Esophagus muscularis mucosa (tissue), 4 donors: Measurements from ENCODE around the gene DNER. TPM values are rescaled to one million over a fixed set of nuclear protein-coding genes. Genes with fewer than 3 reads are reported as not detected.

Experiments
- DNase-seq: peaks from one replicate; pipeline ENCODE4 v3.0.0-alpha.2; 2017; ENCODE audit errors: extremely low spot score
- H3K27ac ChIP-seq, 4 donors: fragments of 200-600 bp; sonication (generic); replicated peaks in 1 of 4; 1 replicate in 3 of 4; 2 replicates in 1 of 4; pipeline ENCODE4 v1.5.1; 2016 to 2019; ENCODE audit warnings: mild to moderate bottlenecking in 1 of 4
- H3K27me3 ChIP-seq, 4 donors: fragments of 200-600 bp; sonication (generic); one replicate each; pipeline versions ENCODE4 v1.5.1 to v1.6.0; 2016 to 2019
- H3K36me3 ChIP-seq, 4 donors: fragments of 200-600 bp; sonication (generic); one replicate each; pipeline ENCODE4 v1.5.1; 2016 to 2019
- H3K4me1 ChIP-seq, 4 donors: fragments of 200-600 bp; sonication (generic); one replicate each; pipeline ENCODE4 v1.5.1; 2016 to 2019
- H3K4me3 ChIP-seq, 4 donors: fragments of 200-600 bp; sonication (generic); 1 replicate in 2 of 4; 2 replicates in 2 of 4; pipeline ENCODE4 v1.5.1; 2016 to 2019; ENCODE audit warnings: mild to moderate bottlenecking in 4 of 4, moderate library complexity in 1 of 4
- H3K9me3 ChIP-seq, 4 donors: fragments of 200-600 bp; sonication (generic); 1 replicate in 3 of 4; 2 replicates in 1 of 4; pipeline ENCODE4 v1.5.1; 2016 to 2019
- EP300 ChIP-seq: sonication (generic); formaldehyde crosslinking; IDR thresholded peaks from one replicate; pipeline ENCODE4 v1.6.1; 2017; ENCODE audit warnings: antibody characterized with exemption
- POLR2A ChIP-seq: fragments of 450-650 bp; IDR thresholded peaks from one replicate; pipeline ENCODE4 v1.6.1; 2017; ENCODE audit warnings: antibody characterized with exemption, moderate library complexity, mild to moderate bottlenecking, low read depth
- POLR2AphosphoS5 ChIP-seq, 2 donors: sonication (generic); formaldehyde crosslinking; IDR thresholded peaks; one replicate each; pipeline ENCODE4 v1.6.1; 2017; ENCODE audit warnings: antibody characterized with exemption in 2 of 2
- WGBS: methylation state at CpG from one replicate; pipeline ENCODE4 v1.1.5; 2018; 5-methylcytosine and 5-hydroxymethylcytosine counted together
- intact Hi-C: fragments of 100-400 bp; cut with DNase I; formaldehyde crosslinking; loops from one replicate; pipeline ENCODE4 v1.15.1; 2023
- total RNA-seq, 4 donors: library from RNA; depleted of rRNA; stranded (reverse); fragments of >200 nt; gene quantifications; one replicate each; pipeline versions ENCODE4 v1.1.0 to v1.2.1, GENCODE V29; 2016
- TF ChIP-seq, protein P1 (sequence below), 3 experiments: fragments of 200-600 bp in 2 of 3; fragments of 450-650 bp in 1 of 3; sonication (generic) in 2 of 3; IDR thresholded peaks; one replicate each; pipeline ENCODE4 v1.5.1; 2017 to 2019; ENCODE audit warnings: antibody characterized with exemption in 3 of 3, mild to moderate bottlenecking in 2 of 3, moderate library complexity in 1 of 3

DNER gene
- total RNA-seq, 4 donors from 2014 or later: 2.9 to 5.3 (median 4.6) TPM

DNA sequence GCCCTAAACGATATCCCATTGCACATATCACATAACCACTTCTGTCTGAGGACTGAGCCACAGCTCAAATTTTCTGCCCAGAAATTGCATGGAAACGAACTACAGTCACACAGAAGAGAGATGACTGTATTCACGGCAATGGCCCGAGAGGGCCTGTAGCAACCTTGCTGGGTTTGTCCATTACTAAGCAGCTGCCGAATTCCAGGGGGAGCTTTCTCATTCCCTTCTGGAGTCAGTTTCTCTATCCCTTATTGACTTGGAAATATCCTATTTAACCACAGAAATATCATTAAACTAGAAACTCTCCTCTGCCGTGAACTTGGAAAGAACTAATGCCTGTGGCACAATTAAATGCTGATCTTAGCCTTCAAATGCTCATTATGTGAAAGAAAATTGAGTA lies 183.9 kb downstream of the DNER start:
- no peaks in the 10 kb centered on the region for H3K27me3 ChIP-seq

DNA sequence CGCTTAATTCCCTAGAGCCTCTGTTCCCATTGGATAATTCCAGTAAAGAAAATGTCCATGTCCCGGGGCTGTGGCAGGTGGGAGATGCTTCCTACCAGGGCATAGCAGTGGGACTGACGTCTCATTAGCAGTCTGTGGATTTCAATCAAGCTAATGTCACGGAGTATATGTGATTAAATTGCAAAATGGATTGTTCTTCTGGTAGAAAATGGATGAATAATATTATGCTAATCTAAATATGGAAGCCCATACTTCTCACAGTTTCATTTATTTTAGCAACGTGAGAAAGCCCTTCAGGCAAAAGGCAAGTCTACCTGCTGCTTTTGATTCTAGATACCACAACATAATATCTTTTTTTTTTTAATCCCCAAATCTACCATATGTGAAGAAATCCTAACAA lies 185.5 kb downstream of the DNER start:
- TF ChIP-seq POLR2A (no peak), EP300 (no peak), POLR2AphosphoS5 (IDR thresholded peaks at IDR 0.05) (no peak)
- TF ChIP-seq, protein P1, sequence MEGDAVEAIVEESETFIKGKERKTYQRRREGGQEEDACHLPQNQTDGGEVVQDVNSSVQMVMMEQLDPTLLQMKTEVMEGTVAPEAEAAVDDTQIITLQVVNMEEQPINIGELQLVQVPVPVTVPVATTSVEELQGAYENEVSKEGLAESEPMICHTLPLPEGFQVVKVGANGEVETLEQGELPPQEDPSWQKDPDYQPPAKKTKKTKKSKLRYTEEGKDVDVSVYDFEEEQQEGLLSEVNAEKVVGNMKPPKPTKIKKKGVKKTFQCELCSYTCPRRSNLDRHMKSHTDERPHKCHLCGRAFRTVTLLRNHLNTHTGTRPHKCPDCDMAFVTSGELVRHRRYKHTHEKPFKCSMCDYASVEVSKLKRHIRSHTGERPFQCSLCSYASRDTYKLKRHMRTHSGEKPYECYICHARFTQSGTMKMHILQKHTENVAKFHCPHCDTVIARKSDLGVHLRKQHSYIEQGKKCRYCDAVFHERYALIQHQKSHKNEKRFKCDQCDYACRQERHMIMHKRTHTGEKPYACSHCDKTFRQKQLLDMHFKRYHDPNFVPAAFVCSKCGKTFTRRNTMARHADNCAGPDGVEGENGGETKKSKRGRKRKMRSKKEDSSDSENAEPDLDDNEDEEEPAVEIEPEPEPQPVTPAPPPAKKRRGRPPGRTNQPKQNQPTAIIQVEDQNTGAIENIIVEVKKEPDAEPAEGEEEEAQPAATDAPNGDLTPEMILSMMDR (IDR thresholded peaks at IDR 0.05): no peak
- Histone ChIP-seq H3K4me1 (no peaks in the 10 kb centered on the region), H3K4me3 (no peak overlapping the region), H3K27ac (no peak overlapping the region), H3K27me3 (no peaks in the 10 kb centered on the region), H3K36me3 (no peaks in the 10 kb centered on the region), H3K9me3 (peaks cover 0 to 5% (median 0%) of the 10 kb centered on the region in 4 donors)
- WGBS: 89% methylated on average over 5 of the region's 5 CpGs
- intact Hi-C loops: no loop called here
- DNase-seq: no peak

More for the DNA sequence above, 183.9 kb downstream of the DNER start:
- H3K4me3 ChIP-seq: no peak overlapping the region
- no peak overlapping the region for H3K27ac ChIP-seq
- no peaks in the 10 kb centered on the region for H3K4me1 ChIP-seq
- TF ChIP-seq, protein P1 (IDR thresholded peaks at IDR 0.05): no peak
- TF ChIP-seq POLR2A (no peak), POLR2AphosphoS5 (IDR thresholded peaks at IDR 0.05) (no peak), EP300 (no peak)
- H3K9me3 ChIP-seq: peaks cover 0 to 5% (median 0%) of the 10 kb centered on the region in 4 donors
- no peaks in the 10 kb centered on the region for H3K36me3 ChIP-seq
- WGBS: 92% methylated on average over 6 of the region's 6 CpGs
- intact Hi-C loops: no loop called here
- DNase-seq: no peak

DNA sequence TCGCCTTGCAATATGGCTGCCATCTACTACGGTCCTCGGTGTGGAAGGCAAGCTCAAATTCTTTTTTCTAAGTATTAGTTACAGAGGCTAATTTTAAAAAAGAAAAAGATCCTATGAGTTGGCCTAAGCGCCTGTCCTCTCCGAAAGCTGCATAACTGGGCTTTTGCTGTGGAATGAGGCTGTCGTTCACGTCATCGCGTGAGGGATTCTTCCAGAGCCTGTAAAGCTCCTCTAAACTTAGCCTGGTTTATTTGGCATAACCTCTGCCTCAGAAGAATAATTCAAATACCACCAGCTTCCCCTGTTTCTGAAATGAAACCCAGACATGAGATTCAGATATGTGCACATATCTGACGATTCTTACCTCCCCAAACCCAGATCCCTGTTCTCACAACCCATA lies 187.4 kb downstream of the DNER start:
- TF ChIP-seq POLR2A: no peak
- TF ChIP-seq, protein P1 (IDR thresholded peaks at IDR 0.05): no peak
- no peak for TF ChIP-seq EP300
- no peak for TF ChIP-seq POLR2AphosphoS5 (IDR thresholded peaks at IDR 0.05)
- Histone ChIP-seq H3K27ac (no peak overlapping the region), H3K27me3 (no peaks in the 10 kb centered on the region), H3K4me3 (no peak overlapping the region), H3K36me3 (no peaks in the 10 kb centered on the region), H3K9me3 (peaks cover 0 to 5% (median 0%) of the 10 kb centered on the region in 4 donors), H3K4me1 (no peaks in the 10 kb centered on the region)
- intact Hi-C loops: no loop called here
- WGBS: 69% methylated on average over 10 of the region's 10 CpGs
- DNase-seq: no peak

DNA sequence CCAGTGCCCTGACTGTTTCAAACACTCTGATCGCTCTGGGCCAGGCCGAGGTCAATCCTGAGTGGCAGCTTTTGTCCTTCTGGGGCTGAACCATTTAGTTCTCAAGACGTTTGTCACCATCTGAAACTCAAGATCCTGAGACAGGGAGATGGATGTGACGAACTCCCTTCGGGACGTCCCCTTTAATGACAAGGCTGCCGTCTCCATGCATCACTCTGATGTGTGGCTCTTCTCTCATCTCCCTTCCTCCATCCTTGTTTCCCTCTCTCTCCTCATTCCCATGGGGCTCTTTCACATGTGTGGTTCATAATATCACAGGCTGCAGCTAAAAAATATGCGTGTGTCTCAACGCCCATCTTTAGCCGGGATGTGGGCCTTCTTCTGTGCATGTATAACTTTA lies 189.6 kb downstream of the DNER start:
- Histone ChIP-seq H3K4me1 (peaks cover 0 to 4% (median 0%) of the 10 kb centered on the region in 4 donors), H3K27ac (no peak overlapping the region), H3K36me3 (no peaks in the 10 kb centered on the region), H3K27me3 (no peaks in the 10 kb centered on the region), H3K9me3 (no peaks in the 10 kb centered on the region), H3K4me3 (no peak overlapping the region)
- intact Hi-C loops: no loop called here
- TF ChIP-seq EP300 (no peak), POLR2A (no peak), POLR2AphosphoS5 (IDR thresholded peaks at IDR 0.05) (no peak)
- TF ChIP-seq, protein P1 (IDR thresholded peaks at IDR 0.05): no peak
- 81% methylated on average over 8 of the region's 10 CpGs for WGBS
- no peak for DNase-seq

DNA sequence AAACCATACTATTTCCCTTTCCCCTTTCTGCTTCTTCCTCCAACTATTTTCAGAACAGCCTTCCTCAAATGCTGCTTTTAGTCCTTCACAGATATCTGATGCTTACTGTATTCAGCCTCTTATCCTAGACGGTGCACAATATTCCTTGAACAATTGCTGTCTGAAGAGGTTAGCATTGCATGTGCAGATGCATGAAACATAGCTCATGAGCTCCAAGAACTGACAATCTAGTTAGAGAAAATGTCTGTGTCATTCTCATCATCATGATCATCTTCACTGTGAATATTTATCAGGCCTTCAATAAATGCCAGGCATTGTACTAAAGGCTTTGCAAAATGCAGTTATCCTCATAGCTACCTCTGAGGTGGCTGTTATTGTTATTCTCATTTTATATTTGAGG lies 190.7 kb downstream of the DNER start:
- intact Hi-C loops: no loop called here
- WGBS: 80% methylated on average over 1 of the region's 1 CpG
- no peak overlapping the region for H3K27ac ChIP-seq

More for the DNA sequence above, 190.7 kb downstream of the DNER start:
- no peaks in the 10 kb centered on the region for H3K9me3 ChIP-seq
- TF ChIP-seq POLR2A (no peak), POLR2AphosphoS5 (IDR thresholded peaks at IDR 0.05) (no peak), EP300 (no peak)
- TF ChIP-seq, protein P1 (IDR thresholded peaks at IDR 0.05): no peak
- DNase-seq: no peak
- no peaks in the 10 kb centered on the region for H3K36me3 ChIP-seq
- H3K4me3 ChIP-seq: no peak overlapping the region
- peaks cover 0 to 4% (median 0%) of the 10 kb centered on the region in 4 donors for H3K4me1 ChIP-seq
- H3K27me3 ChIP-seq: no peaks in the 10 kb centered on the region
